ENCODE measurements around the gene MIEN1. TPM values are rescaled to one million over a fixed set of nuclear protein-coding genes. Genes with fewer than 3 reads are reported as not detected.

MIEN1 gene
- total and polyA plus RNA-seq, 2 of the 13 experiments (the other 11 are each of a cell fraction or from before 2014, with no cell fraction given): 40.6 to 56.6 TPM

- no peak for DNase-seq (ENCODE audit: low spot score)
- no peaks in the 10 kb centered on the region for H3K79me2 ChIP-seq (ENCODE audit: insufficient read depth, low read length)
- H3K27me3 ChIP-seq (ENCODE audit: control insufficient read depth in 1 of 2, insufficient read depth in 2 of 2, low read length in 2 of 2): peaks cover 1 to 62% of the 10 kb centered on the region in 2 experiments
- no peak for FAIRE-seq
- CTCF ChIA-PET (ENCODE audit: low intra/inter-chr PET ratio, low total read pairs): no interaction called here
- WGBS (ENCODE audit: low lambda C conversion rate): 28% methylated on average over 5 of the region's 5 CpGs
- POLR2A ChIA-PET: no interaction called here
- H4K20me1 ChIP-seq (ENCODE audit: insufficient read depth, low read length): no peaks in the 10 kb centered on the region
- BruUV-seq (replicated peaks): no TSS peak
- ATAC-seq: no peak
- intact Hi-C loops (cut with micrococcal nuclease; ENCODE audit: unreplicated experiment) (no loop called here), in situ Hi-C loops (cut with HindIII; ENCODE audit: extremely low pct_ligation_motif_present, low pct_unique_long_range_greater_than_20kb) (no loop called here)
- peaks cover 15% of the 10 kb centered on the region for H3K4me1 ChIP-seq (ENCODE audit: insufficient read depth, low read length)
- no peak overlapping the region for H3K27ac ChIP-seq (ENCODE audit: extremely low read length, insufficient read depth, low read length)
- no peak overlapping the region for H3K9ac ChIP-seq (ENCODE audit: insufficient read depth, low read depth, low read length)
- H2AFZ ChIP-seq (ENCODE audit: low read length): no peak overlapping the region
- no peak overlapping the region for H3K4me3 ChIP-seq (replicated peaks in 1 of 3; ENCODE audit: insufficient read depth in 1 of 3, low read depth in 2 of 3, low read length in 3 of 3)
- no peak for TF ChIP-seq NRL (CRISPR knock-in tag; IDR thresholded peaks at IDR 0.05; ENCODE audit: borderline replicate concordance)
- TF ChIP-seq ZNF747 (CRISPR knock-in tag; IDR thresholded peaks at IDR 0.05; ENCODE audit: borderline replicate concordance): no peak
- no peak for TF ChIP-seq ZNF205 (CRISPR knock-in tag; IDR thresholded peaks at IDR 0.05)
- no peak for TF ChIP-seq HINFP (CRISPR knock-in tag; IDR thresholded peaks at IDR 0.05; ENCODE audit: low read depth)
- TF ChIP-seq RARA (CRISPR knock-in tag; IDR thresholded peaks at IDR 0.05): no peak
- TF ChIP-seq ATF1 (CRISPR knock-in tag; IDR thresholded peaks at IDR 0.05): no peak
- TF ChIP-seq SOX13 (IDR thresholded peaks at IDR 0.05): no peak
- TF ChIP-seq SOX13 (CRISPR knock-in tag; conservative IDR thresholded peaks at IDR 0.05 in 1 of 2, IDR thresholded peaks at IDR 0.05 in 1 of 2): no peak
- TF ChIP-seq ZNF616 (CRISPR knock-in tag; IDR thresholded peaks at IDR 0.05; ENCODE audit: low read depth): no peak
- TF ChIP-seq ZNF501 (CRISPR knock-in tag; IDR thresholded peaks at IDR 0.05): no peak
- TF ChIP-seq ZNF788 (CRISPR knock-in tag; IDR thresholded peaks at IDR 0.05; ENCODE audit: borderline replicate concordance): no peak
- no peak for TF ChIP-seq IKZF4 (CRISPR knock-in tag; IDR thresholded peaks at IDR 0.05; ENCODE audit: borderline replicate concordance, low read depth, not compliant biosample characterization)
- no peaks in the 10 kb centered on the region for H3K36me3 ChIP-seq (replicated peaks in 1 of 2; ENCODE audit: control insufficient read depth in 1 of 2, insufficient read depth in 2 of 2, low read length in 2 of 2)
- H3K9me3 ChIP-seq (ENCODE audit: low read length): no peaks in the 10 kb centered on the region
- no peak overlapping the region for H3K4me2 ChIP-seq (ENCODE audit: low read depth, low read length)
Measured at GRCh38 chr17:39763051-39763820, 32.9 kb upstream of the MIEN1 start.

Measured in HepG2 (cell line).